CD4-positive, alpha-beta memory T cell (primary cell): ENCODE data around the gene TRERF1. TPM values are rescaled to one million over a fixed set of nuclear protein-coding genes. Genes with fewer than 3 reads are reported as not detected.
A peak's percentile ranks its signal among the peaks of the same experiment; 100 is the strongest.

Experiments used
- CTCF ChIA-PET: fragments of 350-600 bp; sonication (Branson Sonifier 250); formaldehyde crosslinking; loops from one replicate; lab custom pipeline; 2021; ENCODE audit warnings: inconsistent platforms; ENCODE audit not compliant: partially characterized antibody; lab: Charles Lee
- POLR2A ChIA-PET: fragments of 350-600 bp; sonication (Branson Sonifier 250); formaldehyde crosslinking; loops from one replicate; lab custom pipeline; 2021; ENCODE audit not compliant: partially characterized antibody; lab: Charles Lee
- DNase-seq, 5 donors: peaks; one replicate each; pipeline versions ENCODE4 v3.0.0 to v3.0.0-alpha.2; 2020 to 2022; ENCODE audit warnings: mixed read lengths in 1 of 5
- H3K27ac ChIP-seq: one replicate; pipeline ENCODE4 v1.7.0; 2013; ENCODE audit warnings: low read depth, low read length
- H3K27me3 ChIP-seq: 2 replicates; pipeline ENCODE4 v1.7.0; 2013; ENCODE audit warnings: mild to moderate bottlenecking, low read length, moderate library complexity; ENCODE audit not compliant: insufficient read depth
- H3K36me3 ChIP-seq: 2 replicates; pipeline ENCODE4 v1.7.0; 2013; ENCODE audit warnings: mild to moderate bottlenecking, low read length, moderate library complexity; ENCODE audit not compliant: insufficient read depth
- H3K4me1 ChIP-seq: 2 replicates; pipeline ENCODE4 v1.7.0; 2013; ENCODE audit warnings: mild to moderate bottlenecking, low read length, moderate library complexity; ENCODE audit not compliant: insufficient read depth
- H3K4me3 ChIP-seq, 2 donors: one replicate each; pipeline ENCODE4 v1.7.0; 2013; ENCODE audit warnings: low read length in 2 of 2, mild to moderate bottlenecking in 1 of 2
- H3K9me3 ChIP-seq, 2 donors: one replicate each; pipeline ENCODE4 v1.7.0; 2013; ENCODE audit warnings: low read length in 2 of 2, control low read depth in 1 of 2; ENCODE audit not compliant: control insufficient read depth in 1 of 2
- H3K27ac Mint-ChIP-seq, 7 donors: one replicate each; pipeline ENCODE4 v1.8.0; 2020 to 2021; ENCODE audit warnings: mixed read lengths in 7 of 7, mild to moderate bottlenecking in 6 of 7, inconsistent platforms in 3 of 7, moderate library complexity in 3 of 7
- H3K27me3 Mint-ChIP-seq, 2 donors: one replicate each; pipeline ENCODE4 v1.8.0; 2020 to 2021; ENCODE audit warnings: mixed read lengths in 2 of 2
- H3K36me3 Mint-ChIP-seq, 2 donors: one replicate each; pipeline ENCODE4 v1.8.0; 2020 to 2021; ENCODE audit warnings: mixed read lengths in 2 of 2, inconsistent platforms in 1 of 2, mild to moderate bottlenecking in 1 of 2
- H3K4me1 Mint-ChIP-seq, 4 donors: one replicate each; pipeline ENCODE4 v1.8.0; 2020 to 2021; ENCODE audit warnings: mixed read lengths in 4 of 4, mild to moderate bottlenecking in 1 of 4
- H3K4me3 Mint-ChIP-seq, 8 donors: one replicate each; pipeline ENCODE4 v1.8.0; 2020 to 2021; ENCODE audit warnings: mixed read lengths in 8 of 8, mild to moderate bottlenecking in 7 of 8, moderate library complexity in 6 of 8, inconsistent platforms in 3 of 8
- H3K9me3 Mint-ChIP-seq, 8 donors: one replicate each; pipeline ENCODE4 v1.8.0; 2020 to 2021; ENCODE audit warnings: mixed read lengths in 8 of 8, mild to moderate bottlenecking in 5 of 8, inconsistent platforms in 3 of 8, moderate library complexity in 1 of 8
- intact Hi-C: fragments of 100-400 bp; cut with micrococcal nuclease; formaldehyde crosslinking; loops from one replicate; pipeline ENCODE4 v1.15.1; 2023
- polyA plus RNA-seq, 2 donors: library from polyadenylated mRNA; unstranded; fragments of 300-500 nt; fragmentation: Illumina TruSeq; gene quantifications; one replicate each; pipeline ENCODE4 v1.2.3, GENCODE V29; 2021
- total RNA-seq, 2 experiments: library from RNA; stranded (reverse); gene quantifications; one replicate each; pipeline ENCODE4 v1.2.3, GENCODE V29; 2021

The TRERF1 gene
- total and polyA plus RNA-seq, 4 experiments from 2014 or later: 1.1 to 28.3 (median 17.4) TPM

DNA sequence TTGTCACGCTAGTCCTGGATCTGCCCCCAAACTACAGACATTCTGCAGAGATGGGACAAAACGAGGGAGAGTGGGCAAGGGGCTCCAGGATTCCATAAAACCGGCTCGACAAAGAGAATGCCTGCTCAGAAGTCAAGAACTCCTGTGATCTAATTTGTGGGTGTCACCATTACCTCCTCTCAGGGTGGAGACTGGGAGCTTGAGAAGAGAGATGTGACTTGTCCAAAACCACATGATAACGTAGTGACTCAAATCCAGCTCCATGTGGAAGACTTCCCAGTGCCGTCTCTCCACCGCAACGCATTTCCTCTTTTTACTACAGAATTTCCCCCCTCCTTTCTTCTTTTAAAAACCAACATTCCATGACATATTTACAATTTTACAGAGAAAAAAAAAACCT is 44.3 kb downstream of the TRERF1 start:
- Mint-ChIP-seq H3K36me3 (peaks cover 0 to 9% of the 10 kb centered on the region in 2 donors), H3K27ac (peak overlapping the region; percentile 28 to 91 (median 75)), H3K9me3 (peaks cover 0 to 1% (median 0%) of the 10 kb centered on the region in 8 donors), H3K4me1 (peaks cover 58 to 83% (median 69%) of the 10 kb centered on the region in 4 donors), H3K27me3 (no peaks in the 10 kb centered on the region), H3K4me3 (peak overlapping the region; percentile 17 to 75 (median 52))
- ChIA-PET POLR2A (interaction anchor here (1.1 to 6.8 kb wide), 4 partner anchors 12 to 45 kb away, joined by 3 to 121 read pairs (median 25); partner anchors contain the start of gene TRERF1), CTCF (interaction anchor here (2.4 kb wide), 1 partner anchor 17 kb away, joined by 9 read pairs; no protein-coding TSS in a partner anchor)
- H3K4me1 ChIP-seq: peaks cover 66% of the 10 kb centered on the region
- no peak for DNase-seq
- intact Hi-C loops: loop anchor here (2.0 to 5.0 kb wide), 3 partner anchors 17 to 45 kb away; partner anchors contain the start of gene TRERF1
- H3K27me3 ChIP-seq: no peaks in the 10 kb centered on the region
- H3K9me3 ChIP-seq: no peaks in the 10 kb centered on the region
- H3K36me3 ChIP-seq: no peaks in the 10 kb centered on the region
- H3K27ac ChIP-seq: peak overlapping the region; percentile 8
- no peak overlapping the region for H3K4me3 ChIP-seq

DNA sequence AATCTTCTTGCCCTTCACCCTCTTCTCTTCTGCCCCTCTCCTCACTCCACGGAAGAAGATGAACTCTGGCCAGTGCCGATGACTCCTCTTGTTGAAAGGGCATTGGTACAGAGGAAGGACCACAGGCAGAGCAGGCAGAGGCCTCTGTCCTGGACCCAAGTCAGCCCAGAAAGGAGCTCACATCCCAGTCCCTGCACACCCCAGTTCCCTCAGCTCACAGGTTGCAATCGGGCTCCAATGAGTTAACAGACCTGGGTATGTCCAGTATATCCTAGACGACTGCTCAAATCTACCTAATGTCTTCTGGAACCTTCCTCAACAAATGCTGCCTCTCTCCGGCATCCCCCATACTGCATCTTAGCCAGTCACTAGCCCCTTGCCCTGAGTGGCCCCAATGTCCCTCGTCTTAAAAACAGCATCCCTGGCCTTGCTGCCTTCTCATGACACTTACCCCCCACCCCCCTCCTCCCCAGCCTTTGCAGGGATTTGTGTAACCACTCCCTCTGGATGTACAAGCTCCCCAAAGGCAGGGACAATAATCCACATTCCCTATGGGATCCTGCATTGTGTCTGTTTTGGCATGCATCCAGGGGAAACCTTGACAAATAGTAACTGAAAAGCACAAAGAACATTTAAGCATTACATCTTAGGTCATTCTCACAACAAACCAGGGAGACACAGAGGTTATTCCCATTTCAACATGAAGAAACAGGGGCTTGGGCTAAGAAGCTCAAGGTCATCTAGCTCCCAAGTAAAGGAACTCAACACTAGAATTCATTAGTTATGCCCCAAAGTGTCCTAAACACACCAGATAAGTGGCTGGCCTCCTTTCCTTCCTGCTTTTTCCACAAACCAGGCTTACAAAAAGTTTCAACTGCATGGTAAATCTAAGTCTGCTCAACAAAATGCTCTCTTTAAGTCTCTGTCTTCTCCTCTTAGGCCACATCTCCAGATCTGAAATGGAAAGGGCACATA is 45.1 kb downstream of the TRERF1 start:
- Histone ChIP-seq H3K4me3 (no peak overlapping the region), H3K4me1 (peaks cover 72% of the 10 kb centered on the region), H3K9me3 (no peaks in the 10 kb centered on the region), H3K27ac (no peak overlapping the region), H3K36me3 (no peaks in the 10 kb centered on the region), H3K27me3 (no peaks in the 10 kb centered on the region)
- peak overlapping the region; percentile 6 to 91 (median 76) for H3K27ac Mint-ChIP-seq
- H3K9me3 Mint-ChIP-seq: peaks cover 0 to 1% (median 0%) of the 10 kb centered on the region in 8 donors
- ChIA-PET CTCF (interaction anchor here (1.6 to 2.4 kb wide), 2 partner anchors 16 to 40 kb away, joined by 5 to 9 read pairs; no protein-coding TSS in a partner anchor), POLR2A (interaction anchor here (1.0 to 6.8 kb wide), 6 partner anchors 11 to 46 kb away, joined by 3 to 121 read pairs (median 10); partner anchors contain the start of gene TRERF1)
- H3K27me3 Mint-ChIP-seq: no peaks in the 10 kb centered on the region
- intact Hi-C loops: loop anchor here (2.0 to 5.0 kb wide), 3 partner anchors 16 to 46 kb away; partner anchors contain the start of gene TRERF1
- peaks cover 63 to 85% (median 76%) of the 10 kb centered on the region in 4 donors for H3K4me1 Mint-ChIP-seq
- H3K4me3 Mint-ChIP-seq: peak overlapping the region in 5 of 8 donors; percentile 17 to 75 (median 62)
- H3K36me3 Mint-ChIP-seq: peaks cover 0 to 9% of the 10 kb centered on the region in 2 donors
- no peak for DNase-seq

DNA sequence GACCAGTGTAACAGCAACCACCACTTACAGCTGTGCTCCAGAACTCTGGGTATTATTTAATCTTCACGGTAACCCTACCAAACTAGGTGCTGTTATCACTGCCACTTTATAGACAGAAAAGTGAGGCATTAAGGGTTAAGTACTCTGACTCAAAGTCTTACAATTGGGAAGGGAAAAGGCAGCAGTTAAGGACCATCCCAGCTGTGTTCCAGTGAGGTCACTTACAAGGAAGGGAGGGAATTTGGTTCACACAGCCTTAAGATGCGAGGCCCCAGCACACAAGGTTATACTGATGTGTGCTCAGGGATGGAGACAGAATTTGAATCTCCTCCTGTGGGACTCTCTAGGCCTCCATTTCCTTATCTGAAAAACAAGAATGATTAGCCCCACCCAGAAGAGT is 46.7 kb downstream of the TRERF1 start:
- H3K9me3 Mint-ChIP-seq: peaks cover 0 to 1% (median 0%) of the 10 kb centered on the region in 8 donors
- Histone ChIP-seq H3K27ac (peak overlapping the region; percentile 24), H3K4me1 (peaks cover 80% of the 10 kb centered on the region), H3K36me3 (no peaks in the 10 kb centered on the region), H3K4me3 (no peak overlapping the region), H3K27me3 (no peaks in the 10 kb centered on the region), H3K9me3 (no peaks in the 10 kb centered on the region)
- no peak for DNase-seq
- POLR2A ChIA-PET: interaction anchor here (0.7 to 6.8 kb wide), 8 partner anchors 12 to 159 kb away, joined by 3 to 121 read pairs (median 4); partner anchors contain the start of genes TRERF1 and UBR2
- H3K27ac Mint-ChIP-seq: peak overlapping the region; percentile 85 to 97 (median 93)
- peaks cover 66 to 89% (median 77%) of the 10 kb centered on the region in 4 donors for H3K4me1 Mint-ChIP-seq
- peak overlapping the region in 5 of 8 donors; percentile 7 to 91 (median 41) for H3K4me3 Mint-ChIP-seq
- intact Hi-C loops: loop anchor here (5.0 kb wide), 2 partner anchors 38 to 47 kb away; partner anchors contain the start of gene TRERF1
- H3K36me3 Mint-ChIP-seq: peaks cover 1 to 2% of the 10 kb centered on the region in 2 donors
- H3K27me3 Mint-ChIP-seq: no peaks in the 10 kb centered on the region
- CTCF ChIA-PET: interaction anchor here (0.5 to 3.6 kb wide), 4 partner anchors 11 to 271 kb away, joined by 3 to 14 read pairs (median 6); no protein-coding TSS in a partner anchor

DNA sequence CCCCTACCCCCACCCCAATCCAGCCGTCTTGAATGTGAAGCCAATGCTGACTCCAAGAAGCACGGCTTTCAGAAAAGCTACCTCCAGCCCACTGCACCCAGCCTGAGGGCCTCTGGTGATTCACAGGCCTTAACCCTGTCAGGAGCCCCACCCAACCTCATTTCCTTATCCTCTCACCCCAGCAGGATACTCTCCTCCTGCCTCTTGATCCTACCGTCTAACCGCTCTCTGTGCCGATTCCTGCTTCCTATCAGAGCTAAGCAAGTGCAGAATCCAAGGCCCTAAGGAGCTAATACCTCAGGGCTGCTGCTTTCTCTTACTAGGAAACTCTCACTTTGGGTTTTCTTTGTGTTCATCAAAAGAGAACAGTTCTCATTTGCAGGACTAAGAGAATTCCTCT is 47.2 kb downstream of the TRERF1 start:
- peak overlapping the region; percentile 85 to 97 (median 93) for H3K27ac Mint-ChIP-seq
- H3K27me3 Mint-ChIP-seq: no peaks in the 10 kb centered on the region
- Histone ChIP-seq H3K27ac (peak overlapping the region; percentile 24), H3K4me3 (peak overlapping the region in 1 of 2 donors; percentile 15), H3K9me3 (no peaks in the 10 kb centered on the region), H3K4me1 (peaks cover 84% of the 10 kb centered on the region), H3K36me3 (no peaks in the 10 kb centered on the region), H3K27me3 (no peaks in the 10 kb centered on the region)
- H3K36me3 Mint-ChIP-seq: peaks cover 2 to 4% of the 10 kb centered on the region in 2 donors
- CTCF ChIA-PET: interaction anchor here (0.5 to 3.6 kb wide), 5 partner anchors 11 to 270 kb away, joined by 3 to 25 read pairs (median 8); no protein-coding TSS in a partner anchor
- intact Hi-C loops: no loop called here
- POLR2A ChIA-PET: interaction anchor here (0.7 to 6.8 kb wide), 10 partner anchors 11 to 159 kb away, joined by 3 to 121 read pairs (median 4); partner anchors contain the start of genes TRERF1 and UBR2
- H3K4me1 Mint-ChIP-seq: peaks cover 65 to 89% (median 77%) of the 10 kb centered on the region in 4 donors
- H3K4me3 Mint-ChIP-seq: peak overlapping the region in 7 of 8 donors; percentile 70 to 91 (median 77)
- peaks cover 0 to 1% (median 0%) of the 10 kb centered on the region in 8 donors for H3K9me3 Mint-ChIP-seq
- DNase-seq: peak in 1 of 5 donors; percentile 61

DNA sequence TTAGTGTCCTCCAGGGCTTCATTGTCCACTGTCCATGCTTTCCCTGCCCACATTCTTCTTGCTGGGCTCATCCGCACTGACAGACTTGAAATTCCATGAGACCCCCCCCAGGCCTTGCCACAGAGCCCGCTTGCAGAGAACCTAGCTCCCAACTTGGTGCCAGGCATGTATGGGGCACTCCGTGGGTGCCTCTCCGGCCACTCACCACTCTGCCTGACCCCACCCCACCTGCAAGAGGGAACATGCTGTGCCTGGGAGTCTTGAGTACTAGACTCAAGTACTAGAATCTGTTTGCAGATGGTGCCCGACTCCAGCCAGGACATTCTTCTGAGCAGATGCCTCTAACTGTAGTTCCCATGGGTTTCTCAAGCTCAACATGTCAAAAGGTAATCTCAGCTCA is 47.9 kb downstream of the TRERF1 start:
- Histone ChIP-seq H3K4me3 (peak overlapping the region in 1 of 2 donors; percentile 15), H3K4me1 (peaks cover 82% of the 10 kb centered on the region), H3K27ac (peak overlapping the region; percentile 24), H3K27me3 (no peaks in the 10 kb centered on the region), H3K36me3 (no peaks in the 10 kb centered on the region), H3K9me3 (no peaks in the 10 kb centered on the region)
- CTCF ChIA-PET: interaction anchor here (0.9 to 3.6 kb wide), 4 partner anchors 10 to 144 kb away, joined by 3 to 25 read pairs (median 11); no protein-coding TSS in a partner anchor
- no peak for DNase-seq
- Mint-ChIP-seq H3K27ac (peak overlapping the region; percentile 66 to 95 (median 93)), H3K36me3 (peaks cover 2 to 5% of the 10 kb centered on the region in 2 donors), H3K4me3 (peak overlapping the region in 6 of 8 donors; percentile 45 to 91 (median 78)), H3K4me1 (peaks cover 64 to 89% (median 76%) of the 10 kb centered on the region in 4 donors), H3K9me3 (no peaks in the 10 kb centered on the region), H3K27me3 (no peaks in the 10 kb centered on the region)
- intact Hi-C loops: no loop called here
- POLR2A ChIA-PET: interaction anchor here (0.7 to 6.8 kb wide), 9 partner anchors 12 to 160 kb away, joined by 3 to 121 read pairs (median 4); partner anchors contain the start of genes TRERF1 and UBR2

DNA sequence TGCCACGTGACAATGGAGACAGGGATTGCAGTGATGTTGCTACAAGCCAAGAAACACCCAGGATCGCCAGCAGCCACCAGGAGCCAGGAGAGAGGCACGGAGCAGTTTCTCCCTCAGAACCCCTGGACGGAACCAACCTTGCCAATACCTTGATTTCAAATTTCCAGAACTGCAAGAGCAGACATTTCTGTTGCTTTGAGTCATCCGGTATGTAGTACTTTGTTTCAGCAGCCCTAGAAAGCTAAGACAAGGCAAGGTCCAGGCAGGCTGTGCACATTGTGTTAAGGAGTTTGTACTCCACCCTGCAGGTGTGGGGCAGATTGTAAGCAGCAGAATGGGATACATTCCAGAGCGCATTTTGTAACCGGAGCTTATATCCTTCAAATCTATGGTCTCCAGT is 48.3 kb downstream of the TRERF1 start:
- H3K27me3 ChIP-seq: no peaks in the 10 kb centered on the region
- intact Hi-C loops: no loop called here
- Mint-ChIP-seq H3K9me3 (no peaks in the 10 kb centered on the region), H3K27me3 (no peaks in the 10 kb centered on the region), H3K27ac (peak overlapping the region; percentile 17 to 95 (median 88)), H3K4me3 (peak overlapping the region in 6 of 8 donors; percentile 13 to 65 (median 52)), H3K4me1 (peaks cover 68 to 93% (median 79%) of the 10 kb centered on the region in 4 donors), H3K36me3 (peaks cover 2 to 9% of the 10 kb centered on the region in 2 donors)
- peaks cover 81% of the 10 kb centered on the region for H3K4me1 ChIP-seq
- no peak overlapping the region for H3K4me3 ChIP-seq
- H3K9me3 ChIP-seq: no peaks in the 10 kb centered on the region
- no peaks in the 10 kb centered on the region for H3K36me3 ChIP-seq
- POLR2A ChIA-PET: interaction anchor here (0.9 to 6.8 kb wide), 9 partner anchors 13 to 160 kb away, joined by 3 to 121 read pairs (median 8); partner anchors contain the start of genes TRERF1 and UBR2
- CTCF ChIA-PET: interaction anchor here (0.9 to 3.6 kb wide), 4 partner anchors 11 to 144 kb away, joined by 3 to 25 read pairs (median 11); no protein-coding TSS in a partner anchor
- no peak overlapping the region for H3K27ac ChIP-seq
- no peak for DNase-seq
